Body of pancreas (tissue), 4 donors: ENCODE results near the gene SNAPC2. TPM values are rescaled to one million over a fixed set of nuclear protein-coding genes. Genes with fewer than 3 reads are reported as not detected.

Experiments used
- ATAC-seq: fragments of 150-250 bp; one replicate; pipeline ENCODE4 v1.9.1; 2016
- DNase-seq, 4 donors: peaks; one replicate each; pipeline ENCODE4 v3.0.0-alpha.2; 2019
- H3K27ac ChIP-seq, 4 donors: fragments of 200-600 bp; sonication (generic); 1 replicate in 3 of 4; 2 replicates in 1 of 4; pipeline versions ENCODE4 v1.5.1 to v1.6.1; 2016 to 2019; ENCODE audit warnings: mild to moderate bottlenecking in 1 of 4, mixed read lengths in 1 of 4, moderate library complexity in 1 of 4
- H3K27me3 ChIP-seq, 2 donors: fragments of 200-600 bp; sonication (generic); one replicate each; pipeline ENCODE4 v1.6.0; 2016; ENCODE audit warnings: mild to moderate bottlenecking in 1 of 2
- H3K36me3 ChIP-seq, 2 donors: fragments of 200-600 bp; sonication (generic); replicated peaks in 1 of 2; 2 replicates each; pipeline ENCODE4 v1.5.1; 2016; ENCODE audit warnings: low read depth in 2 of 2; ENCODE audit not compliant: insufficient read depth in 1 of 2
- H3K4me1 ChIP-seq: fragments of 200-600 bp; sonication (generic); one replicate; pipeline ENCODE4 v1.6.0; 2016
- H3K4me3 ChIP-seq, 2 donors: fragments of 200-600 bp; sonication (generic); 1 replicate in 1 of 2; 2 replicates in 1 of 2; pipeline ENCODE4 v1.5.1; 2016 to 2019
- H3K9me3 ChIP-seq, 3 donors: fragments of 200-600 bp; sonication (generic); 1 replicate in 2 of 3; 2 replicates in 1 of 3; pipeline ENCODE4 v1.5.1; 2016
- CTCF ChIP-seq, 7 experiments: fragments of 450-650 bp in 4 of 7; fragments of 200-600 bp in 3 of 7; sonication (generic) in 3 of 7; IDR thresholded peaks; one replicate each; pipeline ENCODE4 v1.5.1; 2016 to 2019; ENCODE audit warnings: antibody characterized with exemption in 7 of 7
- POLR2A ChIP-seq, 3 donors: fragments of 450-650 bp; IDR thresholded peaks; one replicate each; pipeline ENCODE4 v1.6.1; 2016; ENCODE audit warnings: antibody characterized with exemption in 3 of 3, mild to moderate bottlenecking in 2 of 3
- WGBS, 2 donors: methylation state at CpG; one replicate each; pipeline ENCODE4 v1.1.5; 2017; 5-methylcytosine and 5-hydroxymethylcytosine counted together
- intact Hi-C: fragments of 100-400 bp; cut with DNase I; formaldehyde crosslinking; loops from one replicate; pipeline ENCODE4 v1.15.1; 2023
- total RNA-seq, 2 donors: library from RNA; depleted of rRNA; stranded (reverse); fragments of >200 nt; gene quantifications; one replicate each; pipeline ENCODE4 v1.1.0, GENCODE V29; 2016

Gene SNAPC2
- total RNA-seq, 2 donors from 2014 or later, result 6.3 to 9.1 TPM

DNA sequence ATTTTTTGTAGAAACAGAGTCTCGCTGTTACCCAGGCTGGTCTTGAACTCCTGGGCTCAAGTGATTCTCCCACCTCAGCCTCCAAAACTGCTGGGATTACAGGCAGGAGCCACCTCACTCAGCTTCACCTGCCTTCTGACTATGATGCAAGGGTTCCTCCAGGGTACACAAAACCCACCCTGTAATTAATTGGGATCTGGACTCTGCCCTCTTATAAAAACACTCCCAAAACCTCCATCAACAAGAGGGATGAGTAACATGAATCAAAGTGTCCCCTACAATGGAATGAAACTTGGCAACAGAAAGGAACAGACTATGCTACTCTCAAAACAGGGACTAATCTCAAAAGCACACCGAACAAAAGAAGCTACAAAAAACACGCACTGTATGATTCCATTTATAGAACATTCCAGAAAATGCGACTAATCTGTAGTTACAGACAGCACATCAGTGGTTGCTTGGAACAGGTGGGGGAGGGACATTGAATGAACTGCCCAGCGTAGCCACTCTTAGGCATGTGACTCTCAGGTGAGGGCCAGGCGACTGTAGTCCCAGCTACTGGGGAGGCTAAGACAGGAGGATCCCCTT, 42.8 kb upstream of the SNAPC2 start:
- 67 to 77% methylated on average over 6 of the region's 6 CpGs for WGBS, 2 donors
- no peak for ATAC-seq
- H3K36me3 ChIP-seq, result no peaks in the 10 kb centered on the region

GRCh38 chr19:7879111-7879807, 40.9 kb upstream of the SNAPC2 start:
- DNase-seq, result no peak
- Histone ChIP-seq H3K4me1 (peaks cover 7% of the 10 kb centered on the region), H3K9me3 (no peaks in the 10 kb centered on the region), H3K27me3 (no peaks in the 10 kb centered on the region), H3K36me3 (no peaks in the 10 kb centered on the region), H3K4me3 (no peak overlapping the region), H3K27ac (no peak overlapping the region)
- no peak for ATAC-seq
- intact Hi-C loops, result no loop called here
- 62 to 81% methylated on average over 4 to 18 of the region's 18 CpGs for WGBS, 2 donors
- no peak for TF ChIP-seq POLR2A (IDR thresholded peaks at IDR 0.05)
- TF ChIP-seq CTCF (IDR thresholded peaks at IDR 0.05), result no peak

More for the DNA sequence above, 42.8 kb upstream of the SNAPC2 start:
- H3K4me3 ChIP-seq, result no peak overlapping the region
- no peaks in the 10 kb centered on the region for H3K9me3 ChIP-seq
- no peak overlapping the region for H3K27ac ChIP-seq
- TF ChIP-seq POLR2A (IDR thresholded peaks at IDR 0.05), result no peak
- no peak for TF ChIP-seq CTCF (IDR thresholded peaks at IDR 0.05)
- no peaks in the 10 kb centered on the region for H3K27me3 ChIP-seq
- no peak for DNase-seq
- intact Hi-C loops, result no loop called here
- H3K4me1 ChIP-seq, result peaks cover 15% of the 10 kb centered on the region

DNA sequence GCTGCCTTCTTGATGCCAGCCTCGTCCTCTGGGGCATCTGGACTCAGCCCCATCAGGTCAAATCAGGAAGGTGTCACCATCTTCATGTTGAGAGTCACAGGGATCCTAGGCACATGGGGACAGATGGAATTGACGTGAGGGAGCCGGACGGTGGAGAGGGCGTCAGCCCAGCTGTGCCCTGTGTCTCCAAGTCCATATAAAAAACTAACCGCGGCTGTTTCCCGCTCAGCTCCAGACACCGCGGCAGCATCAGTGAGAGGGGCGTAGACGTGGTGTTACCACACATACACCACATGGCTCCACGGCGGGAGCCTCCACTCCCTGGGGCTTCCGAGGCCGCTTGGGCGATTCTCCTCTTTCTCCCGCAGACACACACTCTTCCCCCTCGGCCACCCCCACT, 40.3 kb upstream of the SNAPC2 start:
- intact Hi-C loops, result no loop called here
- Histone ChIP-seq H3K27me3 (no peaks in the 10 kb centered on the region), H3K27ac (no peak overlapping the region), H3K4me1 (peaks cover 2% of the 10 kb centered on the region), H3K4me3 (no peak overlapping the region), H3K36me3 (no peaks in the 10 kb centered on the region), H3K9me3 (no peaks in the 10 kb centered on the region)
- no peak for TF ChIP-seq CTCF (IDR thresholded peaks at IDR 0.05)
- TF ChIP-seq POLR2A (IDR thresholded peaks at IDR 0.05), result no peak
- ATAC-seq (no peak), DNase-seq (no peak)
- WGBS, 2 donors, result 82 to 85% methylated on average over 19 of the region's 19 CpGs

DNA sequence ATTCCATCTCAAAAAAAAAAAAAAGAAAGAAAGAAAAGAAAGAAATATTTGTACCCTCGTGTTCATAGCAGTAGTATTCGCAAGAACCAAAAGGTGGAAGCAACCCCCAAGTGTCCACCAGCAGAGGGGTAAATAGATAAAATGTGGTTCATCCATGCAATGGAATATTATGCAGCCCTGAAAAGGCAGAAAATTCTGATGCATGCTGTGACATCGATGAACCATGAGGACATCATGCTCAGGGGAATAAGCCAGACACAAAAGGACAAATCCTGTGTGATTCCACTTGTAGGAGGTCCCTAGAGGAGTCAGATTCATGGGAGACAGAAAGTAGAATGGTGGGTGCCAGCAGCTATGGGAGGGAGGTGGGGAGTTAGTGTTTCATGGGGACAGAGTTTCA, 38.2 kb upstream of the SNAPC2 start:
- WGBS, 2 donors, result 79 to 90% methylated on average over 3 of the region's 3 CpGs
- no peaks in the 10 kb centered on the region for H3K4me1 ChIP-seq
- H3K27me3 ChIP-seq, result no peaks in the 10 kb centered on the region
- no peak for TF ChIP-seq POLR2A (IDR thresholded peaks at IDR 0.05)
- TF ChIP-seq CTCF (IDR thresholded peaks at IDR 0.05), result no peak
- intact Hi-C loops, result no loop called here
- DNase-seq, result no peak
- H3K27ac ChIP-seq, result no peak overlapping the region
- no peaks in the 10 kb centered on the region for H3K9me3 ChIP-seq
- H3K4me3 ChIP-seq, result no peak overlapping the region
- H3K36me3 ChIP-seq, result no peaks in the 10 kb centered on the region
- no peak for ATAC-seq

- Histone ChIP-seq H3K4me1 (peaks cover 4% of the 10 kb centered on the region), H3K36me3 (no peaks in the 10 kb centered on the region), H3K27ac (no peak overlapping the region), H3K4me3 (no peak overlapping the region), H3K27me3 (no peaks in the 10 kb centered on the region), H3K9me3 (no peaks in the 10 kb centered on the region)
- TF ChIP-seq CTCF (IDR thresholded peaks at IDR 0.05) (no peak), POLR2A (IDR thresholded peaks at IDR 0.05) (no peak)
- WGBS, 2 donors, result 81 to 87% methylated on average over 4 of the region's 4 CpGs
- DNase-seq (no peak), ATAC-seq (no peak)
- intact Hi-C loops, result no loop called here
Observed at GRCh38 chr19:7883105-7883504, 37.0 kb upstream of the SNAPC2 start.
